Endometrium (tissue), 2 donors: ENCODE measurements around the gene RBM20.
"Not testable (repeated sequence)": the region's sequence is repeated elsewhere in the genome, so short reads cannot be mapped to it uniquely, and the experiment has no call there.

Source experiments
- FAIRE-seq: peaks from 2 replicates; lab custom pipeline; 2012; peaks lifted over from hg19 to GRCh38; lab: Jason Lieb, UNC
- donor health status: control.
- donor health status: control.

Gene RBM20

DNA sequence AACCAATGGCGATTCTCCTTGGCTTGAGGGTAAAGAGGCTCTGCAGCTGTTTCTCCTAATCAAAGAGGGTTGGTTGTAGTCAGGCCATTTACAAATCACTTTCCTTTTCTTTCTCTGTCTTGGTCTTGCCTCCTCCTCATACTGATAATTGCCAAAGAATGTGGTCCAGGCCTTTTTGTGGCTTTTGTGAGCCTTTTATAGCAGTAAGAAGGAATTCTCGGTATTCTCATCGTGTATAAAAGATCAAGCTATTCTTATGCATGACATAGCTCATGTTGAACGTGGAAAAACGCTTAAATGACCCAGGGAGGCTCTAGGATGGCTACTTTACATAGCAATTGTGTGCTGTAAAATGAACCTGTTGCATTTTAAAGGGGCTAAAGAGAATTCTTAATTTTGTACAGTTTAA lies 62.6 kb downstream of the RBM20 start:
- FAIRE-seq = no peak

DNA sequence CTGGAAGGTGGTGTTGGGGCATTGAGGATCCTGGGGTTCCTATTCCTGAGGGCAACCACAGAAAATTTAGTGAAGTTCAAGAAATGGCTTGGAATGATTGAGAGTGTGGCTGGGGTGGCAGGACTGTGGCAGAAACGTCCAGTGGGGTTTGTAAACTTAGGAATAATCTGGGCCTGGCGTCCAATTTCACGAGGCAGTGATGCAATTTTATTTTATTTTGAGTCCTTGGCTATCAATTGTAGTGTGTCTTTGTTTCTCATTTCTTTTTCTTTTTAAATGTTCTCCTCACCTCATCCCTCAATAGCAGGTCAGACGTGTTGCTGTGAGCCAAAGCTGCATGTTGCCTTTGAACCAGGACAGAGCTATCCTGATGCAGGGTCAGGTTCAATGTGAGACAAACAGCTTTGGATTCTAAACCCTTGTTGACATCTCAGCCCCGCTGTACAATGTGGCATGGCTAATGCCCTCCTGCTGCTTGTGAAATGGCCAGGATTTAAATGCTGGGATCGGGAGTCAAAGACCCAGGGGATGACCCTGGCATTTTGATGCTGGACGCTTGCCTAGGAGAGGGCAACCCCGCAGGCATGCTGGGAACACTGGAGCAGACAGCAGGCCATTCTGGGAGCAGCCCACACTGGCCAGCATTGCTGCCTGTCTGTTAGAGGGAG lies 64.8 kb downstream of the RBM20 start:
- no peak for FAIRE-seq

DNA sequence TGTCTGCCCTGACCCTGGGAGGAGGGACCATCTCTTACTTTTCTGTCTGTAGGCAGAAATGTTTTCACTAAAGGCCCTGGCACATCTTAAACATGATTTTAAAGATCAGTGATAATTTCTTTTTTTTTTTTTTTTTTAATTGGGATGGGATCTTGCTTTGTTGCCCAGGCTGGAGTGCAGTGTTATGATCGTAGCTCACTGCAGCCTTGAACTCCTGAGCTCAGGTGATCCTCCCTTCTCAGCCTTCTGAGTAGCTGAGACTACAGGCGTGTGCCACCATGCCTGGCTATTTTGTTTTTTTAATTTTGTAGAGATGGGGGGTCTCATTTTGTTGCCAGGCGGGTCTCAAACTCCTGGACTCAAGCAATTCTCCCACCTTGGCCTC lies 65.3 kb downstream of the RBM20 start:
- FAIRE-seq = no peak

DNA sequence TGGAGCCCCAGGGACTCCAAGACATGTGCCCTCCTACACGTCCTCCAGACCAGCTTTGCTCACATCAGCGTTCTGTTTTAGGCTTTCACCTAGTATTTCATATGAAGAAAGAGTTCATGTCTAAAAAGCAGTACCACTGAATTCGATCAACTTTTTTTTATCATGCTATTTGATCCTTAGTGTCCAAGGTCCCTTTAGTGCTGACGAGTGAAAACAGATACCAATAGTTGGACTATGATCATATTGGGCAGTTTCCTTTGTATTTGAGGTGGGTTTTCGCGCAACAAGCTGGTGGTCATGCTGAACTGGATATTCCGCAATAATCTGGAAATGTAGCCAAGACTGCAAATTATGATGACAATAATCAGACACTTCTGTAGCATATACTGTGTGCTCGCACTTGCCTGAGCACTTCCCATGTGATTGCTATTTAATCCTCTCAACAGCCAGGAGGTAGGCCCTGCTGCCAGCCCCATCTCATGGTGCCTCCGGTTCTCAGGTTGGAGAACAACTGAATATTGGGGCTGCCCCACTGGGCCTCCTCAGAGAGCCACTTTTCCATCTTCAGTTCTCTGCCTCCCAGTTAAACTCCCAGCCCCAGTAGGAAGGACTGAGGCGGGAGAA lies 65.9 kb downstream of the RBM20 start:
- no peak for FAIRE-seq

DNA sequence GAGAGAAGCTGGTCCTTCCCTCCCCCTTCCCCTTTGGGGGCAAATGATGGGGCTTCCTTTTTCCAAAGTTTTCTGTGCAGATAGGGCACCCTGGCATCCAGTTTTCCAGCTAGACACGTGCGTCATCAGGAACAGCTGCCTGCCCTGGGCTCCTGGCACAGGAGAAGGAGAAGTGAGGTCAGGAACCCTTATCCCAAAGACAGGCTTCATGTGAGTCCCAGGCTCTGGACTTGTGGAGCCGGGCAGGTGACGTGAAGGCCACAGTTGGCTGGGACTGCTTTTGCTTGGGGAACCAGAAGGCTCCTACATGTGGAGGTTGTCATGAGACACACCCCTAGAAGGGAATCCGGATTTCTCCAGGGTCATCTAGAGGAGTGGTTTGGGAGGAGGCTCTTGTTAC lies 66.5 kb downstream of the RBM20 start:
- no peak for FAIRE-seq

DNA sequence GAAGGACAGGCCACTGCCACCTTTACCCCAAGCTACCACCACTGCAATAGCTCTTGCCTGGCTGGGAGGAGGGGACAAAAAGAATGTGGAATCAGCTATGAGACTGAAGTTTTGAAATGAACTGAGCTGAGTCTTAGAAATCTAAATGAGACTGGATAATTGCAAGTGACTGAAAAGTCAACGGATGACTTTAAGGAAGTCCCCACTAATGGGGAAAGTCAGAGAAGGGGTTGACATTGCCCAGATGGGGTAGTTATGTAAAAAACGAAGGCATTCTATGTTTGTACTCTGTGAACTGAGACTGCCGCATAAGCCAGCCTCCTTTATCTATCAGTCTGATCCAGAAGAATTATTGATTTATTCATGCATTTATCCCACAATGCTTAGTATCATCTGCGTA lies 67.2 kb downstream of the RBM20 start:
- FAIRE-seq = no peak

DNA sequence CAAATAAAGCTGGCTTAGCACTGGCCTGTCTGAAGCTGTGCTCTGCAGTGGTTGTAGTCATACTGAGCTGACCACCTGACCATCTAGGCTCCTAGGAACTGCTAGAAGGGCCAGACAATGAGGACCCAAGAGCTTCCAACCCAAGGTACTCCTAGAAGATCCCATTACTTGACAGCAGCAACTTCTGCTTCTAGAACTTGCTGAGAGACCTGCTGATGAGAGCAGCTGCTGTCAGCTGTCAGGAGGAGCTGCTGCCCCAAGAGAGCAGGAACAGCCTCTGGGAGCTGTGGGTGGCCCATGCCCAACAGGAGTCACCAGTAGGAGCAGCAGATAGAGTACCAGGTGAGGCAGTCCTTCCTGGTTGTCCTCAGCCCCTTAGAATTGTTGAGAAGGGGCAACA lies 70.2 kb downstream of the RBM20 start:
- no peak for FAIRE-seq

DNA sequence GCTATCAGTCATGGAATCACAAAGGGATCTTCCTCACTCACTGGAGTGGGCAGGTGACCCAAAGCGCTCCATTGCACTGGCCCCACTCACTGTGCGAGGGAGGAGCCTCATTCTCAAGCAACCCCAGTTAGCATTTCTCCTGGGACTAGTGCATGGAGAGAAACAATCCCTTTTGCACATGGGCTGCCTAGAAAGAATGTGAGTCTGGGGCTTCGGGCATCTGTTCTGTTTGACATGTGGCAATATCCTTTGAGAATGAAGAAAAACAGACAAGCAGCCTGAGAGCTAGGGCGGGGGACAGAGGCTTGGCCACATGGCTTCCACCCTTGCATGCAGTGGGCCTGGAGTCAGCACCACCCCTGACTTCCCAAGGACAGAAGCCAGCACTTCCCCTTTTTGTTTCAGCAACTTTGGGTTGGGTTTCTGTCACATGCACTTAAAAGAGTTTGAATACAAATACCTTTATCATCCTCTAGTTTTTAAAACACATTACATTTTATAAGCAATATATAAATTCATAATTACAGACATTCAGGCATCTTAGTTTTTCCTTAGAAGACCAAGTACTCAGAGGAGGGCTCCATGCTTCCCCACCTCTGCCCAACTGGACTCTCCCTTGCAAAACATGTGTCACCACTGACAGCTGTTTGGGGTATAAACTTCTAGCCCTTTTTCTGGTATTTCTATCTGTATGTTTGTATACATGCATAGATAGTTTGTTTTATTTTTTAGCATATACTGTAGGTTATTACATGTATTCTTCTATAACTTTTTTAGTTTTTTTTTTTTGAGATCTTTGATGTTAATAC lies 73.8 kb downstream of the RBM20 start:
- no peak for FAIRE-seq

DNA sequence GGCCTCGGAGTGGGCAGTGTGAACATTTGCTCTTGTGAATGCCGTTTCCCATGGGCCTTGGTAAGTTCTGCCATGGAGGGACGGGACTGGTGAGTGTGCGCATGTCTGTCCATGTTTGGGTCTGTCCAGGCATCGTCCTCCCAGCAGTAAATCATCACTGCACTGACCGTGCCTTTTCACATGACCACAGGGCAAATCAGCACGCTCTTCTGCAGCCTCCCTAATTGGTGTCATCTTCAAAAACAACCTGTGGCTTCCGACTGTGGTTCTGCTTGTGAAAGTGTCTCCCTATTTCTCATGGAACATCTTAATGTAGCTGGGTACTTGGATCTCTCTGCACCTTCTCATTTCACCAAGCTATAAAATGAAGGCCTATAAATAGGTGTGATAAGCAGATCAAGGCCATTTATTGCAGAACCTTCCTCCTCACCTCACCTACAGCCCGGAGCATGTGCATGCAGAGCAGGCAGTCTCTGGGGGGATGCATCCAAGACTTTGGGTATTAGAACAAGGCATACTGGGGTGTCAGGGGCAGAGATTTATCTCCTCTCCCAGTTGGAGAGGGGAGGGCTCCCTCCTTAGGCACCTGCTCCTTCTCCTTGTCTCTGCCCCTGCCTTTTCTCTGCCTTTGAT lies 77.4 kb downstream of the RBM20 start:
- no peak for FAIRE-seq

DNA sequence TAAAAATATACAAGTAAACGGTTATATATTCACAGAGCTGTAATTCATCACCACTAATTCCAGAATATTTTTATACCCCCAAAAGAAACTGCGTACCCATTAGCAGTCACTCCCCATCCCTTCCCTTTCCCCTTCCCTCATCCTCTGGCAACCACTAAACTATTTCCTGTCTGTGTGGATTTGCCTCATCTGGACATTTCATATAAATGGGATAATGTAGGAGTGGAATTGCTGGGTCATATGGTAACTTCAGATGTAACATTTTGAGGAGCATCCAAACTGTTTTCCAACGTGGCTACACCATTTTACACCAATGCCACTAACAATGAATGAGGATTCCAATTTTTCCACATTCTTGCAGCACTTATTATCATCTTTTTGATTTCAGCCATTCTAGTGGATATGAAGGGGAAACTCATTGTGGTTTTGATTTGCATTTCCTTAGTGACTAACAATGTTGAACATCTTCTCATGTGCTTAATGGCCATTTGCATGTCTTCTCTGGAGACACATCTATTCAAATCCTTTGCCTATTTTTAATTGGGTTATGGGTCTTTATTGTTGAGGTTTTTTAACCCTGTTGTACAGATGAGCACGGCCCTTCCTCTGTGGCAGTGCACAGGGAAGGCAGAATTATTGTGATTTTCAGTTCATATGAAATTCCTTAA lies 79.2 kb downstream of the RBM20 start:
- no peak for FAIRE-seq

DNA sequence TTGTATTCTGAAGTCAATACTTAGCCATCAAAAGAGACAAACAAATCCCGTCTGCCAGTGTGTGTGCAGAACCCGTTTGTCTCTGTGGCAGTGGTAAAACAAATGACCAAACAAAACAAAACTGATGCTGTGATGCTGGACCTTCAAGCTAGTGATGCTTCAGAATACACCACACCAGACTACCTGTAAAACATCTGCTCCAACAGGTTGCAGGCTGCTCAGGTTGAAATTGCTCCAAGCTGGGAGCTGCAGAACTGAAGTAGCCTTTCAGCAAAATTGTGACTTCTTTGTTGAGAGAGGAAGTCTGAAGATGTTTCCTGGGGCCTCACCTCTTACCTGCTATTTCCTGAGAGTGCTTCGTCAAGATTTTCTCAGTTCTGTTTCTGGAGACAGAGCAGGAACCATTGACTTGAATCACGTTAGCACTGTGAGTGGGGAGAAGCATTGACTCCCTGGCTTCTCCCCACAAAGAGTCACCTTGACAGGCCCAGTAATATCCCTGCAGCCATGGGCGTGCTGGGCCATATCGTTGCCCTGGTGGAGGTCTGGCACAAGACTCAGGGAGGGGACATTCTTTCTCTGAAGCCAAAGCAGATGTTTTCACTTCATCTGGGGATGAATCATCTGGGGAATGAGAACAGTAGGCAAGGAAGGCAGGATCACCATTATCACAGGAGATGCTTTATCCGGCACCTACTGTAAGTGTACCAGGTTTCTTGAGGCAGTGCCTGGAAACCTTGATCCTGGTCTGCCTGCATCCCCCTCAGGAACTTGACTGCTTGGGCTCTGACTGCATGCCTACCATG lies 80.2 kb downstream of the RBM20 start:
- FAIRE-seq = no peak

DNA sequence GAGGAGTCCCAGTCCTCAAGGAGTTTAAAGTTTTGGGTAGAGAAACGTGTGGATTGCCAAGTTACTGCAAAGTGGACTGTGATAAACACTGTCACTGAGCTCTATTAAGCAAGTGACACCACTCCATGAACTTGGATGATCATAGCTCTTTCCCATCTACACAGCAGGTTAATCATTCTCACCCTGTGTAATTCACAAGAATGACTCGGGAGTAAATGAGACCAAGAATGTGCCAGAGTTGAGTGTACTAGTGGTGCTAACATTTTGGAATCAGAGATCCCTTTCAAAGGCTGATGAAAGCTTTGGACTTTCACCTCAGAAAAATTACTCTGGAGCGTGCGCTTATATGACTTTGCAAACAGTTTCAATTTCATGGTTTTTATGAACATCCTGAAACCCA lies 80.8 kb downstream of the RBM20 start:
- no peak for FAIRE-seq

DNA sequence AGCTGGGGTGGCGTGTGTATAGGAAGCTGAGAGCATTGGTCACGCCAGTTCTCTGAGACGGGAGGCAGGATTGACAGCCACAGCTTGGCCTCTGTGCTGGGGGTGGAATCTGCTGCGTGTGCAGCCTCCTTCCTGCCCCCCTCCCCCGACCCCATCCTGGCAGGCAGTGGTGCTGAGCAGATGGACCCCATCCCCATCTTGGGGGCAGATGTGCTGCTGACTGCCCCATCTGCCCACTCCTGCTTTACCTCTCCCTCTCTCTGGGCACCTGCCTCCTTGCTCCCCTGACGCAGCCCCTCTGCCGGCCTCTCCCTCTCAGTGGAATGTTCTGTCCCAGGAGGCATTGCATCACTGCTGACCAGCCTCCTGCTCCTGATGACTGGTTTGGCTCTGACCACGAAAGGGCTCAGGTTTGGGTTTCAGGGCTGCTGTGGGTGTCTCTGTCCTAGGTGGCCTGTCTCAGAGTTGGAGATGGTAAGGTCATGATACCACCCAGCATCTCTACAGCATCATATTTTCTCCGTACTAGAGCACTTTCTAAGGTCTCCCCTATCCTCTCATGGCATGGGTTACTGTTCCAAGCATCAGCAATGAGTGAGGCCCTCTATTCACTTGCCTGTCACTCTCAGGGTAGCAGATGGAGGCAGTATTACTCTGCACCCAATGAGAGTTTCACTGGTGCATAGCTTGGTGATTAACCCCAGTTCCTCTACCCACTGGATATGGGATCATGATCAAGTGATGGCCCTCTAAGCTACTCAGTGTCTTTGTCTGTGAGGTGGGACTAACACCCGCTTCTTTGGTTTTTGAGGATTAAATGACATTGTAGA lies 81.9 kb downstream of the RBM20 start:
- no peak for FAIRE-seq

DNA sequence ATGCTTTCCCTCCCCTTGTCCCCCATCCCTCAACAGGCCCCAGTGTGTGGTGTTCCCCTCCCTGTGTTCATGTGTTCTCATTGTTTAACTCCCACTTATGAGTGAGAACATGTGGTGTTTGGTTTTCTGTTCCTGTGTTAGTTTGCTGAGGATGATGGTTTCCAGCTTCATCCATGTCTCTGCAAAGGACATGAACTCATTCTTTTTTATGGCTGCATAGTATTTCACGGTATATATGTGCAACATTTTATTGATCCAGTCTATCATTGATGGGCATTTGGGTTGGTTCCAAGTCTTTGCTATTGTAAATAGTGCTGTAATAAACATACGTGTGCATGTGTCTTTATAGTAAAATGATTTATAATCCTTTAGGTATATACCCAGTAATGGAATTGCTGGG lies 83.6 kb downstream of the RBM20 start:
- FAIRE-seq = not testable (repeated sequence)

DNA sequence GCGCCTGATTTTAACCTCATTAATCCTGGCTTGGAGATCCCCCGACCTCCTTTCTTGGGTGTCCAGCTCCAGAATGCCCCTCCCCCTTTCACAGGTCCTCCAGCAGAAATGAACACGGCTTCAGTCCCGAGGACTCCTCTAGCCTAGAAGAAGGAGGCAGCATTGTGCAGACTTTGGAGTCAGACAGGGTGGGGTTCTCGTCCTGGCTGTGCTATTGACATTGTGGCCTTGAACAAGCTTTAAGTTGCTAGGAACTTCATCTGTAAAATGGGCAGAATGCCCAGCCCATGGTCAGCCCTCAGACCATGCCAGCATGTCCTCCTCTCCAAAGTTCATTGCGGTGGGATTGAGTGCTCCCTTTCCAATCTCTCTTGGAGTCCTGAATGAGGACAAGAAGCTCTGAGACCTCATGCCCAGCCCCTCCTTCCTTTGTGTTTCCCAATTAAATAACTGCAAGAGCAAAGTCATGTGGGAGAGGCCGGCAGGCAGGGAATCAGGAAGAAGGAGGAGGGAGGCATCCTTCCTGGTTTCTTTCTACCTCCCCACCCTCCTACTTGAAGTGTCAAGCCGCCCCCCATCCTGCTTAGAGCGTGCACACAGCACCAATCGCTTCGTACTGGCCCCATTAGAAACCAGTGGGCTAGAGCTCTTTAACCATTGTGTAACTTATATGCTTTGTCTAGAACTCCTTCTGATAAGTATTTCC lies 86.4 kb downstream of the RBM20 start:
- no peak for FAIRE-seq

DNA sequence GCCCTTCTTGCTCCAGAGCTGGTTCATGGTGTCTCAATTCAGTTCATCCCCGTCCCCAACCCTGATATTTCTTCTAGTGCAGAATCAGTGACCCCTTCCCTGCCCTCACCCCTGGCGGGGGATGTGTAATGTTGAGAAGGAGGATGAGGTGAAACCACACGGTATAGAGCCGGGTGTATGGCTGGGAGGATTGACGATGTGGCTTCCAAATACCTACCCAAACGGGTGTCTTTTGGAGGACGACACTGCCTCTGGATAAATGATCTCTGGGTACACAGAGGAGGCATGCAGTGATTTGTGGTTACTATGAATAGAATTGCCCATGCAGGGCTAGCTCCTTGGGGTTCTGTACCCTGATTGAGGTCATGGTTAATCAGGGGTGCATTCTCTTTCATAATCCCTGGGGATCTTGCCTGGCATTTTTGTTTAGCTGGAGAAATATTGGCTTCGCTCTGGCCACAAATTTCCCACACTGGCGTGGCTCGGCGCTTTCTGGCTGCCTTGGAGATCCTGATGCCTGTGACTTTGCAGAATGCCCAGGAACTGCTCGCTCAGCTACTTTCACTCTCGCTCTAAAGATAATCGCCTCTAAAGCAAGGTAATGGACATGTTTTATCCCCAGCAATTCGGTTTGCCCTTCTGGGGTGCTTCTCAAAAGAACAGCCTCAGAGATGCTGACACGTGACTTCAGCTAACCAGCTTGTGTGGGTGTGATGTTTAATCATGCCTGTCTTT lies 89.2 kb downstream of the RBM20 start:
- no peak for FAIRE-seq

DNA sequence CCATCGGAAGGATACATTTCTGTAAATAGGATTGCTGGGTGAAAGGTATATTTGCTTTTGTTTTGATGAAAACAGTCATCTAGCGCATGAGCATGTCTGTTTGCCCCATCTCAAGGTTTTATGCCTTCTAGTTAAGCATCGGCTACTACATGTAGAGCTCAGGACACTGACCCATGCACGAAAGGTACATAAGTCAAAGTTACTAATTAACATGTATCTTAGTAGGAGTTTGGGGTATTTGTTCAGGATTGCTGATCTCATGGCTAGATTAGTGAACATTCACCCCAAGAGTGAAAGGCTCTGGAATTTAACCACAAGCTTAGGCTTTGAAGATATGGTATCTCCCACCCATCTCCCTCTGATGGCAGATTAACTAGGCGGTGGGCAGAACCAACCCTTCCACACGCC lies 91.5 kb downstream of the RBM20 start:
- FAIRE-seq = no peak

DNA sequence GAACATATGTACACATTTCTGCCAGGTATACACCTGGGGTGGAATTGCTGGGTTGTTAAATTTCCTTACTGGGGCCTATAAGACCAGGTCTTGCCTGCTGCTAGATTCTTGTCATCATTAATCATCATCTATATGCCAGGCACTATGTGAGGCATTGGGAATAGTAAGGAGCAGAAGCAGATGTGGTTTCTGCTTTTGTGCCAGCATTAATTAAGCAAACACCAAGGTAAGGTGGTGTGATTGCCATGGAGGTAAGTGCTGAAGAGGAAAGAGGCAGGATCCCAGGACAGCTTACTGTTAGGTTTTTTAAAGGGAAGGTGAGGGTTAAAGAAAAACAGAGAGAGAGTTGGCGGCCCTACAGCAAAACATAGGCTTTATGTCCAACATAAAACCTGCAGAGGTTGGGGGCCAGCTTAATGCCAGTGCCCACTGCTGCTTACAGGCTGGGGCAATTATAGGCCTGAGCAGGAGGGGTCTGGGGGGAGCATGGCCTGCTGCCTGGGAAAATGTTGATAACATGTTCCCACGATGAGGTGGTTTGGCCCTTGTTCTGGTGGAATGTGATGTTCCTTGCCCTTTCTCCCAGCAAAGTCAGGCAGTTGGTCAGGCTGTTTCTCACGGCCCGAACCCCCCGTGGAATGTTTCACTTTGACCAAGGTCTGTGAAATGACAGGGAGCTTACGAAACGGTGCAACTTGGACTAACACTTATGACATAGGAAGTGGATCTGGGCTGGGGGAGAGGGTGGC lies 93.9 kb downstream of the RBM20 start:
- FAIRE-seq = no peak
